IPS-20b (cell line): ENCODE data around the gene ABR.

Experiments
- H3K27ac ChIP-seq: one replicate; pipeline ENCODE4 v1.5.1; 2013; ENCODE audit warnings: low read length
- H3K27me3 ChIP-seq: 2 replicates; pipeline ENCODE4 v1.6.1; 2013; ENCODE audit warnings: mild to moderate bottlenecking, low read length, inconsistent platforms; ENCODE audit not compliant: insufficient read depth
- H3K36me3 ChIP-seq: 2 replicates; pipeline ENCODE4 v1.6.1; 2013; ENCODE audit warnings: low read depth, mild to moderate bottlenecking, inconsistent platforms, low read length, moderate library complexity; ENCODE audit not compliant: insufficient read depth
- H3K4me1 ChIP-seq: 2 replicates; pipeline ENCODE4 v1.6.1; 2013; ENCODE audit warnings: mild to moderate bottlenecking, control low read depth, inconsistent platforms, low read length, moderate library complexity; ENCODE audit not compliant: insufficient read depth
- H3K4me3 ChIP-seq: 2 replicates; pipeline ENCODE4 v1.5.1; 2013; ENCODE audit warnings: mild to moderate bottlenecking, low read length, inconsistent platforms
- H3K9ac ChIP-seq: 2 replicates; pipeline ENCODE4 v1.6.1; 2013; ENCODE audit warnings: low read depth, mild to moderate bottlenecking, inconsistent platforms, low read length, moderate library complexity
- H3K9me3 ChIP-seq: 2 replicates; pipeline ENCODE4 v1.6.1; 2013; ENCODE audit warnings: mild to moderate bottlenecking, low read depth, low read length, inconsistent platforms; ENCODE audit not compliant: insufficient read depth

The ABR gene

GRCh38 chr17:1197781-1198490, 18.2 kb upstream of the ABR start:
- Histone ChIP-seq H3K9ac (no peak overlapping the region), H3K4me3 (no peak overlapping the region), H3K36me3 (no peaks in the 10 kb centered on the region), H3K27ac (no peak overlapping the region), H3K27me3 (peaks cover 4% of the 10 kb centered on the region), H3K4me1 (no peaks in the 10 kb centered on the region), H3K9me3 (no peaks in the 10 kb centered on the region)

- no peaks in the 10 kb centered on the region for H3K36me3 ChIP-seq
- peaks cover 4% of the 10 kb centered on the region for H3K27me3 ChIP-seq
- no peak overlapping the region for H3K9ac ChIP-seq
Measured at GRCh38 chr17:1197379-1197778, 17.6 kb upstream of the ABR start.

GRCh38 chr17:1196946-1197345, 17.2 kb upstream of the ABR start:
- Histone ChIP-seq H3K4me1 (no peaks in the 10 kb centered on the region), H3K4me3 (no peak overlapping the region)

More at GRCh38 chr17:1197379-1197778, 17.6 kb upstream of the ABR start:
- no peaks in the 10 kb centered on the region for H3K4me1 ChIP-seq
- H3K9me3 ChIP-seq = no peaks in the 10 kb centered on the region
- H3K4me3 ChIP-seq = no peak overlapping the region
- H3K27ac ChIP-seq = no peak overlapping the region

DNA sequence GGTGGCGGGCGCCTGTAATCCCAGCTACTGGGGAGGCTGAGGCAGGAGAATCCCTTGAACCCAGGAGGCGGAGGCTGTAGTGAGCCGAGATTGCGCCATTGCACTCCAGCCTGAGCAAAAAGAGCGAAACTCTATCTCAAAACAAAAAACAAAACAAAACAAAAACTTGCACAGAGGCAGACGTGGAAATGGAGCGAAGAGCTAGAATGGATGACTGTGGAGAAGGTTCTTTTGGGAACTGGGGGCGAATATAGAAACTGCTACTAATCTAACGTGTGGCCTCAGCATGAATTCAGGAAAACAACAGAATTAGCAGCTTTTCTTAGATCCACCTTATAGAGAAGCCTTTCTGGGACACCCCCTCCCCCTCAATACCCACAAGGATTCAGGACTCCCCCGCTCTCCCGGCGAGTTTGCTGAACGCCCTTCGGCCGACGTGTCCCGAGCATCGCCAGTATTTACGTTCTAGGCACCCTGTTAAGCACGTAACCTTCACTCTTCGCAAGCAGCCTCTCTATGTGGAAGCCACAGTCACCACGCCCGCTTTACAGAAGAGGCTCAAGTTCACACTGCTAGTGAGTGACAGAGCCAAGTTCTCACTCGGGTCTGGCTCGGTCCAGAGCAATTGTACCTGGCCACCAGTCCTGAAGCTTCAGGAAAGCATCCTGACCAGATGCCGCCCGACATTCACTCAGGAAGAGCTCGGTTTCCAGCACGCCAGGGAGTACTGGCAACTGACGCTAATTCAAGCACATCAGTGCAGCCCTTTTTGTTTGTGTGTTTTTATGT, 13.3 kb upstream of the ABR start:
- Histone ChIP-seq H3K4me1 (no peaks in the 10 kb centered on the region), H3K4me3 (no peak overlapping the region), H3K36me3 (no peaks in the 10 kb centered on the region), H3K27me3 (peaks cover 8% of the 10 kb centered on the region; the same call in 1 of the 2 replicates), H3K27ac (no peak overlapping the region), H3K9ac (no peak overlapping the region), H3K9me3 (no peaks in the 10 kb centered on the region)

More at GRCh38 chr17:1196946-1197345, 17.2 kb upstream of the ABR start:
- Histone ChIP-seq H3K9me3 (no peaks in the 10 kb centered on the region), H3K27ac (no peak overlapping the region), H3K9ac (no peak overlapping the region), H3K27me3 (peaks cover 4% of the 10 kb centered on the region), H3K36me3 (no peaks in the 10 kb centered on the region)

- Histone ChIP-seq H3K36me3 (no peaks in the 10 kb centered on the region), H3K9ac (no peak overlapping the region), H3K4me3 (no peak overlapping the region), H3K4me1 (no peaks in the 10 kb centered on the region), H3K27ac (no peak overlapping the region), H3K9me3 (no peaks in the 10 kb centered on the region), H3K27me3 (peaks cover 14% of the 10 kb centered on the region)
Measured at GRCh38 chr17:1190751-1191331, 11.1 kb upstream of the ABR start.

DNA sequence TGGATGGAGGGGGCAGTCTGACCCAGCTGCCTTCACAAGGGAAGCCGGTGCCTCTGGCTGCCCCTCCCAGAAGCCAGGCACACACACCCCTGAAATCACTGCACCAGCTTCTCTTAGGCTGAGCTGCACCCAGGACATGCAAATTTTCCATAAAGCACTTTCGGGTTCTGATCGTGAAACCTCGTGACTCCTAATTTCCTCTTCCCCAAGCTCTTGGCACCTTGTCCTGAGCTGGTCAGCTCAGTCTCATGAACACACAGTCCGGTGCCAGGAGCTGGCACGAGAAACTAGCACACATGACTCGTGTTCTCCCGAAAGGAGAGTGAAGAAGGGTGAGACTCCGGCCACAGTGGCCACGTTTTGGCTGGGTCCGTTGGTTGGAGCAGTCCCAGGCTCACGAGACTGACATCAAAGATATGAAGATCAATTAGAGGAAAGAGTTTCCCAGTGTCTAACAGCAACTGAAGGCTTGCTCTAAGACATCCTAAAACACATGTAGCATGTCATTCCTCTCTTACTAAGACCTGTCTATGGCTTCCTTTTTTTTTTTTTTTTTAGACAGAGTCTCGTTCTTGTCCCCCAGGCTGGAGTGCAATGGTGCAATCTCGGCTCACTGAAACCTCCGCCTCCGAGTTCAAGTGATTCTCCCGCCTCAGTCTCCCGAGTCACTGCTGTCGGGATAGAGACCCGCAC, 9.2 kb upstream of the ABR start:
- Histone ChIP-seq H3K4me1 (no peaks in the 10 kb centered on the region), H3K4me3 (no peak overlapping the region), H3K27me3 (peaks cover 14% of the 10 kb centered on the region), H3K36me3 (no peaks in the 10 kb centered on the region), H3K27ac (no peak overlapping the region), H3K9me3 (no peaks in the 10 kb centered on the region), H3K9ac (no peak overlapping the region)

DNA sequence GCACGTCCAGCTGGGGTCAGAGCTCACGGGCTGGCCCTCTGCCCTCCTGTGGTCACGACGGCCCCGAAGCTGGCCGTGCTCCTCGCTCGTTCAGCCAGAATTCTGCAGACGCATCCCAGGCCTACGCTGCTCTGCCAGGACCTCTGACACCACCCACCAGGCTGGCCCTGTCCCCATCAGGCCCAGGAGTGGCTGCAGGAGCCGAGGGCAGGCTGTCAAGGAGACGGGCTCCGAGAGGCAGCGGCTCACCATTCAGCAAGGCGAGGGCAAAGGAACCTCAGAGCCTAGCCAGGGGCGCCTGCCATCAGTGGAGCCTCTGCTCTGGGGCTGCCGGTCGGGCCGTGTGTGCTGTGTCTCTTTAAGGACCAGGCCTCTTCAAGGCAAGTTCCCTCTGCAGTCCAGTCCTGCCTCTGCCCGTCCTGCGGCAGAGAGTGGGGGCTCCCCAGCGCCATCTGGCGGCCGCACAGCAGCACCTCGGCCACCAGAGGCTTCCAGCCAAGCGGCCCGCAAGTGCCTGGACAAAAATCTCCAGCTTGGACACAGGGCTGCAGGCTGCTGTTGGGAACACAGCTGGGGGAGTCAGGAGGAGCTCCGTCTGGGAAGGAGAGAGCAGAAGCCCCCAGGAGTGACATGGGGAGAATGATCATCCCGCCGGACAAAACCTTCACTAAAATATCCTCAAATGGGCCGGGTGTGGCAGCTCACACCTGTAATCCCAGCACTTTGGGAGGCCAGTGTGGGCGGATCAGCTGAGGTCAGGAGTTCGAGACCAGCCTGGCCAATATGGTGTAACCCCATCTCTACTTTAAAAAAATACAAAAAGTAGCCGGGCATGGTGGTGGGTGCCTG, 7.4 kb upstream of the ABR start:
- H3K4me3 ChIP-seq = peak overlapping the region; percentile 28; the same call in 1 of the 2 replicates
- H3K9ac ChIP-seq = no peak overlapping the region
- no peaks in the 10 kb centered on the region for H3K9me3 ChIP-seq
- H3K27me3 ChIP-seq = peaks cover 24% of the 10 kb centered on the region
- H3K36me3 ChIP-seq = no peaks in the 10 kb centered on the region
- H3K27ac ChIP-seq = no peak overlapping the region
- no peaks in the 10 kb centered on the region for H3K4me1 ChIP-seq

GRCh38 chr17:1186214-1186820, 6.5 kb upstream of the ABR start:
- no peak overlapping the region for H3K9ac ChIP-seq
- H3K27me3 ChIP-seq = peaks cover 32% of the 10 kb centered on the region
- H3K4me3 ChIP-seq = no peak overlapping the region
- no peaks in the 10 kb centered on the region for H3K36me3 ChIP-seq
- H3K4me1 ChIP-seq = no peaks in the 10 kb centered on the region; the same call in 1 of the 2 replicates
- no peak overlapping the region for H3K27ac ChIP-seq
- no peaks in the 10 kb centered on the region for H3K9me3 ChIP-seq

GRCh38 chr17:1183171-1183873, 3.5 kb upstream of the ABR start:
- no peak overlapping the region for H3K9ac ChIP-seq
- no peak overlapping the region for H3K4me3 ChIP-seq
- H3K27ac ChIP-seq = no peak overlapping the region
- no peaks in the 10 kb centered on the region for H3K36me3 ChIP-seq
- H3K4me1 ChIP-seq = peaks cover 2% of the 10 kb centered on the region; the same call in 1 of the 2 replicates
- H3K9me3 ChIP-seq = no peaks in the 10 kb centered on the region
- peaks cover 47% of the 10 kb centered on the region for H3K27me3 ChIP-seq

DNA sequence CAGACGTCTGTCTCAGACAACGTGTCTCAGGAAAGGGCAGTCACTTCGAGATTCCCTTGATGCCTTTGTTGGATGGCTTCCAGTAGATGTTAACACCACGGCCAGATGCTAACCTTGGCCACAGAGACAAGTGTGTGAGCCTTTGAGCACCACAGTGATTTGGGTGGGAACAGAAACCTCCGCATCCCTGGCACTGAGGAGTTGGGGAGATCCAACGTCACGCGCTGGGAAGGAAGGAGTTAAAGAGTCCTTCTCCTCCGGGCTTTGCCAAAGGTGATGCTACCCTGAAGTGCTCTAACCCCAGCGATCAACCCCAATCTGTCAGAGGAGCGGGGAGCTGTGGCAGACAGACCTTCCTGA, 3.0 kb upstream of the ABR start:
- no peak overlapping the region for H3K9ac ChIP-seq
- H3K9me3 ChIP-seq = no peaks in the 10 kb centered on the region
- no peaks in the 10 kb centered on the region for H3K36me3 ChIP-seq
- no peak overlapping the region for H3K4me3 ChIP-seq
- no peak overlapping the region for H3K27ac ChIP-seq
- peaks cover 52% of the 10 kb centered on the region for H3K27me3 ChIP-seq
- peaks cover 2% of the 10 kb centered on the region; the same call in 1 of the 2 replicates for H3K4me1 ChIP-seq
